ENCODE data around the gene TLE4. TPM values are rescaled to one million over a fixed set of nuclear protein-coding genes. Genes with fewer than 3 reads are reported as not detected.

The TLE4 gene
- total RNA-seq, 4 donors from 2014 or later: 19.3 to 87.5 (median 41.5) TPM

DNA sequence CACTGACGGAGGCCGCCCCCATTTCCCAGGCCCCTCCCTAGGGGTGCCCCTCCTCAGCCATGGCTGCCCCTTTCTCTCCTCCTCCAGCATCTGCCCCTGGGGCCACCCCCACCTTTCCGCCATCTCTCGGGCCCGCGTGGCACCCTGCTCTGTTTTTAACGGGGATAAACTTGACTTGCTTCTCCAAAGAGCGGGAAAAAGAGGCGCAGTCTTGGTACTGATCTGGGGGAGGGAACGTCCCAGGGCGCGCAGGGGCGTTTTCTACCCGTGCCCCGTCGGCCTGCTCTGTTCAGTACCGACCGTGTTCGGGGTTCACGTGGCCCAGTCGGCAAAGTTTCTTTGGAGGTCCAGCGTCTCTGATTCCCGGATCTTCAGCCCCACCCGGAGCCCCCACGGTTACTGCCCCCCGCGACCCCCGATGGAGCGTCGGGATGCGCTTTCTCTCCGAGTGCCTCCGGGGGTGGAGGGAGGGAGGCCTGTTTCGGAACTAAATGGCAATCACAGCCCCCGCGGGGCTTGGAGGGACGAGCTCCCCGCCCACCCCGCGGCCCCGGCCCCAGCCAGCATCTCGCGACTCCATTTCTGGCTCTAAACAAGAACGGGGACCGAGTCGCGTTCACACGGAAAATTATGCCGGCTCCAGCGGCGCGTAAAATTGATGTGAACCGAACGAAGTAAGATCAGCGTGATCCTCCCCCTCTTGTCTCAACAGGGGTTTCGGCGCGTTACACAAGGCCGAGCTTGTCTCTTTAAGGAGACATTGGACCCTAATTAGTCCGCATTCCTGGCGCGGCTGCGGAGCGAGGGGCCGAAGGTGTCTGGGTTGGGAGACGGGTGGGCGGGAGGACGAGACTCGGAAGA is 1.1 kb upstream of the TLE4 start:
- Histone ChIP-seq H3K4me1 (peaks cover 8 to 24% (median 17%) of the 10 kb centered on the region in 4 donors), H3K27me3 (peaks cover 12% of the 10 kb centered on the region), H3K9me3 (no peaks in the 10 kb centered on the region), H3K4me3 (peak overlapping the region; percentile 51 to 75 (median 65)), H3K36me3 (no peaks in the 10 kb centered on the region), H3K27ac (peak overlapping the region; percentile 77 to 88 (median 84))
- 1% methylated on average over 60 of the region's 69 CpGs; no CpG with 5 or more reads in 1 of the 2 donors for WGBS, 2 donors (ENCODE audit: low coverage in 1 of 2)
- in situ Hi-C loops (cut with MboI; ENCODE audit: low pct_ligation_motif_present in 1 of 4, low pct_unique_long_range_greater_than_20kb in 1 of 4, low sequenced_read_pairs in 3 of 4): no loop called here
- TF ChIP-seq EP300 (IDR thresholded peaks at IDR 0.05; ENCODE audit: low read depth) (no peak), POLR2AphosphoS5 (IDR thresholded peaks at IDR 0.05) (no peak), POLR2A (IDR thresholded peaks at IDR 0.05) (no peak)
- TF ChIP-seq, protein P1, sequence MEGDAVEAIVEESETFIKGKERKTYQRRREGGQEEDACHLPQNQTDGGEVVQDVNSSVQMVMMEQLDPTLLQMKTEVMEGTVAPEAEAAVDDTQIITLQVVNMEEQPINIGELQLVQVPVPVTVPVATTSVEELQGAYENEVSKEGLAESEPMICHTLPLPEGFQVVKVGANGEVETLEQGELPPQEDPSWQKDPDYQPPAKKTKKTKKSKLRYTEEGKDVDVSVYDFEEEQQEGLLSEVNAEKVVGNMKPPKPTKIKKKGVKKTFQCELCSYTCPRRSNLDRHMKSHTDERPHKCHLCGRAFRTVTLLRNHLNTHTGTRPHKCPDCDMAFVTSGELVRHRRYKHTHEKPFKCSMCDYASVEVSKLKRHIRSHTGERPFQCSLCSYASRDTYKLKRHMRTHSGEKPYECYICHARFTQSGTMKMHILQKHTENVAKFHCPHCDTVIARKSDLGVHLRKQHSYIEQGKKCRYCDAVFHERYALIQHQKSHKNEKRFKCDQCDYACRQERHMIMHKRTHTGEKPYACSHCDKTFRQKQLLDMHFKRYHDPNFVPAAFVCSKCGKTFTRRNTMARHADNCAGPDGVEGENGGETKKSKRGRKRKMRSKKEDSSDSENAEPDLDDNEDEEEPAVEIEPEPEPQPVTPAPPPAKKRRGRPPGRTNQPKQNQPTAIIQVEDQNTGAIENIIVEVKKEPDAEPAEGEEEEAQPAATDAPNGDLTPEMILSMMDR (IDR thresholded peaks at IDR 0.05): no peak
- intact Hi-C loops (cut with DNase I; ENCODE audit: low total_unique reads): no loop called here
- peak; percentile 47 for DNase-seq

DNA sequence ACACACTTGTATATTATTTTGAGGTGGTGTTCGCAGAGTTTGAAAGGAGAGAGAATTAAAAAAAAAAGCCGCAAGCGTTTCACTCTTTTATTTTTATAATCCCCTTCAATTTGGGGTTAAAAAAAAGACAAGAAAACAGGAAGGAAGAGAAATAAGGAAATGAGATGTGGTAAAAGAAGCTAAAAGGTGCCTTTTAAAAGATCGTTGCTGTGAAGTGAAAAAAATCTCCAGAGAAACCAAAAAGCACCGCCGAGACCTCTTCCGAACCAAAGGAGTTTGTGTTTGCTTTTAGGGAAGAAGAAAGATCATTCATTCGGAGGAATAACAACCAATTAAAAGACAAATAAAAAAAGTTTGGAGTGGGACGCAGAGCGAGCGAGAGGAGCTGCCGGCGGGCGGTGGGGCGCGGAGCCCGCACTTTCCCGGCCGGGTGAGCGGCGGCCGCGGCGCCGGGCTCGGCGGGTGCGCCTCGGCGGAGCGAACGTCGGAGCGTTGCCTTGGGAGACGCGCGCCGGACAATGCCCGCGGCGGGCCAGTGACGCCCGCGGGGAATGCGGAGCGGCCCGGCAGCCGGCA is 355 bp downstream of the TLE4 start:
- Histone ChIP-seq H3K27me3 (peaks cover 12% of the 10 kb centered on the region), H3K4me3 (peak overlapping the region; percentile 51 to 98 (median 92)), H3K36me3 (no peaks in the 10 kb centered on the region), H3K9me3 (no peaks in the 10 kb centered on the region), H3K4me1 (peaks cover 8 to 33% (median 17%) of the 10 kb centered on the region in 4 donors), H3K27ac (peak overlapping the region; percentile 90 to 98 (median 96))
- WGBS, 2 donors (ENCODE audit: low coverage in 1 of 2): 1% methylated on average over 8 to 46 of the region's 48 CpGs
- intact Hi-C loops (cut with DNase I; ENCODE audit: low total_unique reads): no loop called here
- no peak for DNase-seq
- in situ Hi-C loops (cut with MboI; ENCODE audit: low pct_ligation_motif_present in 1 of 4, low pct_unique_long_range_greater_than_20kb in 1 of 4, low sequenced_read_pairs in 3 of 4): no loop called here
- TF ChIP-seq, protein P1 (IDR thresholded peaks at IDR 0.05): no peak
- TF ChIP-seq EP300 (IDR thresholded peaks at IDR 0.05; ENCODE audit: low read depth): no peak
- no peak for TF ChIP-seq POLR2AphosphoS5 (IDR thresholded peaks at IDR 0.05)
- TF ChIP-seq POLR2A (IDR thresholded peaks at IDR 0.05): no peak

DNA sequence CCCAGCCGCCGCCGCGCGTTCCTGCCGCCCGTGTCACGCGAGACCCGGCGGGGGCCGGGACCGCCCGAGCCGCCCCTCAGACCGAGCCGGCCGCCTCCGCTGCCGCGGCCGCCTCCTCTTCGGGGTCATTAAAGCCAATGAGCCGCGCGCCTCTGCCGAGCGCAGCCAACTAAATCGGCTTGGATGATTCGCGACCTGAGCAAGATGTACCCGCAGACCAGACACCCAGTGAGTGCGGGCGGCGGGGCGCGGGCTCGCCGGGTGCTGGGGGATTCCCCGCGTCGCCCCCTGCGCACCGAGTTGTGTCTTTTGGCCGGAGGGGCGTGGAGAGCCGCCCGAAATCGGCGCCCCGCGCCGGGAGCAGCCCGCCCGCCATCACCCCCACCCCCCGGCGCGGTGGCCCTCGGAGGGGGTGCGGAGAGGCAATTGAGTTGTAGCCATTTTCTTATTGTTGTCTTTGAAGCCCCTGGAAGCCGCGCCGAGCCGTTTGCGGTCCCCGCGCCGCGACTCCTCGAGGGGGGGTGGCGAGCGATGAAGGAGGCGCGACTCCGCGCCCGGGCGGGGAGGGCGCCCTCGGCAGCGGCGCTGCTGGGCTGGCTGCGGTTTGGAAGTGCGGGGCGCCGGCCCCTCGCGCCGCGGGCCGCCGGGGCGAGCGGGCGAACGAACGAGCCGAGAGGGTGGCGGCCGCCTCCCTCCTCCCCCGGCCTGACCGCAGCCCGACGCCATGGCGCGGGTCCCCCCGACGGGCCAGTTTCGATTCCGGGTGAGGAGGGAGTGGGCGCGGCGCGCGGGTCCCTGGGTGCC is 1.0 kb downstream of the TLE4 start:
- Histone ChIP-seq H3K4me3 (peak overlapping the region; percentile 86 to 98 (median 94)), H3K27ac (peak overlapping the region; percentile 90 to 98 (median 96)), H3K9me3 (no peaks in the 10 kb centered on the region), H3K4me1 (peaks cover 8 to 33% (median 17%) of the 10 kb centered on the region in 4 donors), H3K36me3 (no peaks in the 10 kb centered on the region), H3K27me3 (peaks cover 12% of the 10 kb centered on the region)
- TF ChIP-seq, protein P1 (IDR thresholded peaks at IDR 0.05): no peak
- DNase-seq: peak; percentile 53
- intact Hi-C loops (cut with DNase I; ENCODE audit: low total_unique reads) (no loop called here), in situ Hi-C loops (cut with MboI; ENCODE audit: low pct_ligation_motif_present in 1 of 4, low pct_unique_long_range_greater_than_20kb in 1 of 4, low sequenced_read_pairs in 3 of 4) (no loop called here)
- 0% methylated on average over 23 of the region's 115 CpGs; no CpG with 5 or more reads in 1 of the 2 donors for WGBS, 2 donors (ENCODE audit: low coverage in 1 of 2)

DNA sequence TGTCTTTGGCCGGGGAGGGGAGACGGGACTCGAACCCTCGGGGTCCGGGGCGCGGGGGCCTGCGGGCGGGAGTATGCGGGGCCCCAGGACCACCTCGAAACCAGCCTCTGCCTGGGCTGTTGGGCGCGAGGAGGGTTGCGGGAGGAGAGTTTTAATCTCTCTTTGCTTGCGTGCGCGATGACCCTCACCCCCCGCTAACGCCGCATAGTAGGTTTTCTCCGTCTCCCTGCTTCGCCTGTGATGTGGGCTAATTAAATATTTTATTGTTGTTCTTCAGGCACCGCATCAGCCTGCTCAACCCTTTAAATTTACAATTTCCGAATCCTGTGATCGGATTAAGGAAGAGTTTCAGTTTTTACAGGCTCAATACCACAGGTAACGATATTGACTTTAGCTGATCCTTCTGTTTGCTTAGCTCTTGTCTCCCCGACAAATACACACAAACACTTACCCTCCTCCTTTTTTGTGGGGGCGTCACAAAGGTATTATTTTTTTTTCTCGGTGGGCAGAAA is 1.7 kb downstream of the TLE4 start:
- H3K4me1 ChIP-seq: peaks cover 8 to 38% (median 17%) of the 10 kb centered on the region in 4 donors
- peak overlapping the region; percentile 86 to 98 (median 94) for H3K4me3 ChIP-seq
- no peaks in the 10 kb centered on the region for H3K9me3 ChIP-seq
- DNase-seq: no peak
- peak in 1 of 3 donors; percentile 24 for TF ChIP-seq POLR2AphosphoS5 (IDR thresholded peaks at IDR 0.05)
- no peak for TF ChIP-seq POLR2A (IDR thresholded peaks at IDR 0.05)
- H3K27me3 ChIP-seq: peaks cover 12% of the 10 kb centered on the region
- no peaks in the 10 kb centered on the region for H3K36me3 ChIP-seq
- in situ Hi-C loops (cut with MboI; ENCODE audit: low pct_ligation_motif_present in 1 of 4, low pct_unique_long_range_greater_than_20kb in 1 of 4, low sequenced_read_pairs in 3 of 4) (no loop called here), intact Hi-C loops (cut with DNase I; ENCODE audit: low total_unique reads) (no loop called here)
- H3K27ac ChIP-seq: peak overlapping the region; percentile 90 to 98 (median 96)
- 4 to 8% methylated on average over 6 to 19 of the region's 29 CpGs for WGBS, 2 donors (ENCODE audit: low coverage in 1 of 2)
